ENCODE measurements around the gene SLC26A2. TPM values are rescaled to one million over a fixed set of nuclear protein-coding genes. Genes with fewer than 3 reads are reported as not detected.

The SLC26A2 gene
- total RNA-seq, 1 experiment from 2014 or later, result 10.8 TPM

- DNase-seq (peak; percentile 99), ATAC-seq (peak; percentile 89)
- POLR2A ChIA-PET (ENCODE audit: unreplicated experiment), result interaction anchor here (0.6 to 1.5 kb wide), 5 partner anchors 17 to 268 kb away, joined by 3 to 12 read pairs (median 3); no protein-coding TSS in a partner anchor
- CTCF ChIA-PET, result interaction anchor here (0.7 to 1.3 kb wide), 3 partner anchors 17 to 166 kb away, joined by 3 to 5 read pairs (median 3); no protein-coding TSS in a partner anchor
- Histone ChIP-seq H2AFZ (ENCODE audit: low read length) (peak within 1 kb of the TSS; percentile 76), H3K4me2 (ENCODE audit: low read length) (peak within 1 kb of the TSS; percentile 96), H3F3A (ENCODE audit: low read length, unreplicated experiment) (no peaks in the 10 kb centered on the region), H3K4me1 (ENCODE audit: insufficient read depth, low read length) (peaks cover 22% of the 10 kb centered on the region), H4K20me1 (ENCODE audit: low read length) (peaks cover 11% of the 10 kb centered on the region), H3K9ac (ENCODE audit: low read length) (peak within 1 kb of the TSS; percentile 93), H3K9me2 (replicated peaks; ENCODE audit: low read length) (no peaks in the 10 kb centered on the region), H3K79me2 (ENCODE audit: low read length) (peaks cover 46% of the 10 kb centered on the region), H3K27me3 (ENCODE audit: low read length) (no peaks in the 10 kb centered on the region), H3K4me3 (ENCODE audit: low read length) (peak within 1 kb of the TSS; percentile 89), H3K36me3 (ENCODE audit: low read depth, low read length) (peaks cover 8% of the 10 kb centered on the region), H3K27ac (ENCODE audit: low read length) (peak within 1 kb of the TSS; percentile 63), H3K9me3 (ENCODE audit: low read length) (no peaks in the 10 kb centered on the region)
- TF ChIP-seq EZH2phosphoT487 (IDR thresholded peaks at IDR 0.05; ENCODE audit: borderline replicate concordance, low read length) (no peak), CTCF (conservative IDR thresholded peaks at IDR 0.05; ENCODE audit: low read depth, low read length) (no peak), EZH2 (IDR thresholded peaks at IDR 0.05; ENCODE audit: low read length, unreplicated experiment) (no peak)
- no TSS peak for BruUV-seq (replicated peaks)
- intact Hi-C loops (cut with micrococcal nuclease), result loop anchor here (1.0 to 10.0 kb wide), 5 partner anchors 22 to 266 kb away; partner anchors contain the start of gene PPARGC1B
Measured at GRCh38 chr5:150000256-150000989, 39.9 kb downstream of the SLC26A2 start, which contains the start of the genes HMGXB3 and TIGD6. HMGXB3 (plus strand) TSS chr5:150000739; CDS start chr5:150004853, 4,114 bp downstream. TIGD6 (minus strand) TSS chr5:150000654; CDS start chr5:149996348, 4,306 bp downstream.

- no peaks in the 10 kb centered on the region for H3K9me2 ChIP-seq (replicated peaks; ENCODE audit: low read length)
- DNase-seq, result peak; percentile 44
- TF ChIP-seq EZH2phosphoT487 (IDR thresholded peaks at IDR 0.05; ENCODE audit: borderline replicate concordance, low read length) (no peak), CTCF (conservative IDR thresholded peaks at IDR 0.05; ENCODE audit: low read depth, low read length) (no peak), EZH2 (IDR thresholded peaks at IDR 0.05; ENCODE audit: low read length, unreplicated experiment) (no peak)
- peak overlapping the region; percentile 96 for H3K4me2 ChIP-seq (ENCODE audit: low read length)
- H3K27me3 ChIP-seq (ENCODE audit: low read length), result no peaks in the 10 kb centered on the region
- ChIA-PET POLR2A (ENCODE audit: unreplicated experiment) (interaction anchor here (0.5 to 1.5 kb wide), 4 partner anchors 16 to 655 kb away, joined by 3 to 12 read pairs (median 4); no protein-coding TSS in a partner anchor), CTCF (interaction anchor here (0.9 kb wide), 1 partner anchor 167 kb away, joined by 3 read pairs; no protein-coding TSS in a partner anchor)
- peak overlapping the region; percentile 76 for H2AFZ ChIP-seq (ENCODE audit: low read length)
- peaks cover 53% of the 10 kb centered on the region for H3K79me2 ChIP-seq (ENCODE audit: low read length)
- intact Hi-C loops (cut with micrococcal nuclease), result loop anchor here (1.0 to 10.0 kb wide), 6 partner anchors 16 to 266 kb away; partner anchors contain the start of gene PPARGC1B
- peaks cover 11% of the 10 kb centered on the region for H4K20me1 ChIP-seq (ENCODE audit: low read length)
- peak overlapping the region; percentile 93 for H3K9ac ChIP-seq (ENCODE audit: low read length)
- peak overlapping the region; percentile 89 for H3K4me3 ChIP-seq (ENCODE audit: low read length)
- H3K9me3 ChIP-seq (ENCODE audit: low read length), result no peaks in the 10 kb centered on the region
- peak overlapping the region; percentile 63 for H3K27ac ChIP-seq (ENCODE audit: low read length)
- peaks cover 22% of the 10 kb centered on the region for H3K4me1 ChIP-seq (ENCODE audit: insufficient read depth, low read length)
- peak; percentile 32 for ATAC-seq
- peaks cover 15% of the 10 kb centered on the region for H3K36me3 ChIP-seq (ENCODE audit: low read depth, low read length)
- H3F3A ChIP-seq (ENCODE audit: low read length, unreplicated experiment), result no peaks in the 10 kb centered on the region
- no TSS peak for BruUV-seq (replicated peaks)
Measured at GRCh38 chr5:150000990-150001659, 40.6 kb downstream of the SLC26A2 start.

Data from PC-3 (cell line).